Uterus (tissue), 4 donors: ENCODE measurements around the gene EIF4H. TPM values are rescaled to one million over a fixed set of nuclear protein-coding genes. Genes with fewer than 3 reads are reported as not detected.

Experiments
- DNase-seq, 2 donors: peaks; one replicate each; pipeline ENCODE4 v3.0.0-alpha.2; 2019 to 2020
- H3K27ac ChIP-seq, 2 donors: fragments of 200-600 bp; sonication (generic); 1 replicate in 1 of 2; 2 replicates in 1 of 2; pipeline ENCODE4 v1.5.1; 2016 to 2018
- H3K27me3 ChIP-seq, 2 donors: fragments of 200-600 bp; sonication (generic); one replicate each; pipeline ENCODE4 v1.5.1; 2018 to 2019; ENCODE audit warnings: control low read depth in 1 of 2
- H3K36me3 ChIP-seq, 2 donors: fragments of 200-600 bp; sonication (generic); one replicate each; pipeline ENCODE4 v1.5.1; 2019; ENCODE audit warnings: control low read depth in 1 of 2
- H3K4me1 ChIP-seq, 2 donors: fragments of 200-600 bp; sonication (generic); one replicate each; pipeline ENCODE4 v1.5.1; 2018 to 2019; ENCODE audit warnings: control low read depth in 1 of 2
- H3K4me3 ChIP-seq, 2 donors: fragments of 200-600 bp; sonication (generic); 1 replicate in 1 of 2; 2 replicates in 1 of 2; pipeline ENCODE4 v1.5.1; 2018 to 2019; ENCODE audit warnings: mild to moderate bottlenecking in 1 of 2
- H3K9me3 ChIP-seq, 2 donors: fragments of 200-600 bp; sonication (generic); one replicate each; pipeline ENCODE4 v1.5.1; 2019; ENCODE audit warnings: control low read depth in 1 of 2
- POLR2A ChIP-seq, 2 donors: fragments of 450-650 bp; IDR thresholded peaks; one replicate each; pipeline ENCODE4 v1.6.1; 2016; ENCODE audit warnings: antibody characterized with exemption in 2 of 2, mild to moderate bottlenecking in 1 of 2, moderate library complexity in 1 of 2
- intact Hi-C: fragments of 100-400 bp; cut with DNase I; formaldehyde crosslinking; loops from one replicate; pipeline ENCODE4 v1.15.1; 2023; ENCODE audit warnings: low total_unique reads
- total RNA-seq, 4 donors: library from RNA; depleted of rRNA in 3 of 4; stranded (reverse); fragments of >200 nt in 3 of 4; gene quantifications; one replicate each; pipeline versions ENCODE4 v1.1.0 to v1.2.4, GENCODE V29; 2014 to 2023
- TF ChIP-seq, protein P1 (sequence below), 4 experiments: fragments of 200-600 bp in 2 of 4; fragments of 450-650 bp in 2 of 4; sonication (generic) in 2 of 4; IDR thresholded peaks; one replicate each; pipeline ENCODE4 v1.5.1; 2016 to 2019; ENCODE audit warnings: antibody characterized with exemption in 4 of 4, mild to moderate bottlenecking in 2 of 4, moderate library complexity in 1 of 4
- donor health status: DM: yes; HTN: yes; CAD: no.

The EIF4H gene
- total RNA-seq, 4 donors from 2014 or later: 122 to 257 (median 193) TPM

DNA sequence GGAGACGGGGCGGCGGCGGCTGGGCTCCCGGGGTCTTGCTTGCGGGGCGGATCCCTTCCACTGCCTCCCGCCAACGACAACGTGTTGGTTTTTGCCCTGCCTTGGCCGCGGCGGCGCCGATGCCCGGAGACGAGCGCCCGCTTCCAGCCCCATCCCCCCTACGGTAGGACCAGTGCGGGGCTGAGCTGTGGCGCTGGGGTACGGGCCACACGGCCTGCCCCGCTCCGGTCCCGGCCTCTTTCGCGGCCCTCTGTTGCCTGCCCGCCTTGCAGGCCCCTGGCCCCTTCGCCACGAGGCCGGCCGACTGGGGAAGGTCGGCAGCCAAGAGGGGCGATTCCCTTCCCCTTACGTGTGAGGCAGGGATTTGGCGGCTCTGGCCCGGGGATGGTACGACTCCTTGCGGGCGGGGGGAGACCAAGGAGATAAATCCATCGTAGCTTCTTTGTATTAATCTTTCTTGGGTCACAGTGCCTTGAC, 488 bp downstream of the EIF4H start:
- Histone ChIP-seq H3K27me3 (no peaks in the 10 kb centered on the region), H3K9me3 (no peaks in the 10 kb centered on the region), H3K4me3 (peak overlapping the region; percentile 55 to 60), H3K4me1 (peaks cover 0 to 5% of the 10 kb centered on the region in 2 donors), H3K36me3 (no peaks in the 10 kb centered on the region), H3K27ac (peak overlapping the region; percentile 85 to 92)
- DNase-seq: peak; percentile 29 to 43
- TF ChIP-seq POLR2A (IDR thresholded peaks at IDR 0.05): no peak
- TF ChIP-seq, protein P1, sequence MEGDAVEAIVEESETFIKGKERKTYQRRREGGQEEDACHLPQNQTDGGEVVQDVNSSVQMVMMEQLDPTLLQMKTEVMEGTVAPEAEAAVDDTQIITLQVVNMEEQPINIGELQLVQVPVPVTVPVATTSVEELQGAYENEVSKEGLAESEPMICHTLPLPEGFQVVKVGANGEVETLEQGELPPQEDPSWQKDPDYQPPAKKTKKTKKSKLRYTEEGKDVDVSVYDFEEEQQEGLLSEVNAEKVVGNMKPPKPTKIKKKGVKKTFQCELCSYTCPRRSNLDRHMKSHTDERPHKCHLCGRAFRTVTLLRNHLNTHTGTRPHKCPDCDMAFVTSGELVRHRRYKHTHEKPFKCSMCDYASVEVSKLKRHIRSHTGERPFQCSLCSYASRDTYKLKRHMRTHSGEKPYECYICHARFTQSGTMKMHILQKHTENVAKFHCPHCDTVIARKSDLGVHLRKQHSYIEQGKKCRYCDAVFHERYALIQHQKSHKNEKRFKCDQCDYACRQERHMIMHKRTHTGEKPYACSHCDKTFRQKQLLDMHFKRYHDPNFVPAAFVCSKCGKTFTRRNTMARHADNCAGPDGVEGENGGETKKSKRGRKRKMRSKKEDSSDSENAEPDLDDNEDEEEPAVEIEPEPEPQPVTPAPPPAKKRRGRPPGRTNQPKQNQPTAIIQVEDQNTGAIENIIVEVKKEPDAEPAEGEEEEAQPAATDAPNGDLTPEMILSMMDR (IDR thresholded peaks at IDR 0.05): no peak
- intact Hi-C loops: no loop called here

DNA sequence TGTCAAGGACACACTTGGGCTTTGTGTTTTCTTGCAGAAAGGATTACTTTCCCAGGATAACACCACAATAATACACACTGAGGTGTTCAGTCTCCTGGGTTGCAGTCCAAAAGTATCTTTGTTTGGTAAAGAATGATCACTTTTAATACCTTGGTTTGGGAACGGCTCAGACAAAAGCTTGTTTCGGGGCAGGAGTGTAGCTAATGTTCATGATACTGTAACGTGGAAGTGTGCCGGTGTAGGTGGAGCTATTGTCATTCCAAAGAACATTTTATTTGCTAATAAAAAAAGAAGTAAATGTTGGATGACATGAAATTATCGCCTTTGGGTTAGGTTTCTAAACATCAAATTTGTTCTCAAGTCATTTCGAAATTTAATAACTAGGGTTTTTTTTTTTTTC, 1.2 kb downstream of the EIF4H start:
- intact Hi-C loops: no loop called here
- Histone ChIP-seq H3K9me3 (no peaks in the 10 kb centered on the region), H3K36me3 (no peaks in the 10 kb centered on the region), H3K27me3 (no peaks in the 10 kb centered on the region), H3K4me1 (peaks cover 0 to 5% of the 10 kb centered on the region in 2 donors), H3K4me3 (peak overlapping the region; percentile 55 to 60), H3K27ac (peak overlapping the region in 1 of 2 donors; percentile 92)
- DNase-seq: no peak
- TF ChIP-seq, protein P1 (IDR thresholded peaks at IDR 0.05): no peak
- no peak for TF ChIP-seq POLR2A (IDR thresholded peaks at IDR 0.05)

DNA sequence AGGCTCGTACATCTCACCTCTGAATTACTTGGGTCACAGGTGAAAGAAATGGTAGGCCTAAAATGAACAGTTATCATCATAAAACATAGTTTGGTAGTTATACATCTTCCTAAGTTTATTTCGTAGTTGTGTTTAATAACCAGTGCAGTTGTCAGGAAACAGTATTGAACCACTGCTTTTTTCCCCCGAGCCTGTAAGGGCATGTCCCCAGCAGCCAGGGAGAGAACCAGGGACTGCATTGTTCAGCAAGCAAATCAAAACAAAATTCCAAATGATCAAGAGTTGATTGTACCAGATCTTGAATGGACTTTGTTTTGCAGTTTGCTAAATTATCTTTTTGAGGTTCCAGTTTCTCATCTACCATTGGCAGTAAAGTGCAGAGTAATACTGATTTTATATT, 2.4 kb downstream of the EIF4H start:
- no peak for DNase-seq
- Histone ChIP-seq H3K27me3 (no peaks in the 10 kb centered on the region), H3K4me1 (peaks cover 5 to 10% of the 10 kb centered on the region in 2 donors), H3K27ac (no peak overlapping the region), H3K9me3 (no peaks in the 10 kb centered on the region), H3K36me3 (no peaks in the 10 kb centered on the region), H3K4me3 (no peak overlapping the region)
- TF ChIP-seq, protein P1 (IDR thresholded peaks at IDR 0.05): no peak
- no peak for TF ChIP-seq POLR2A (IDR thresholded peaks at IDR 0.05)
- intact Hi-C loops: no loop called here

DNA sequence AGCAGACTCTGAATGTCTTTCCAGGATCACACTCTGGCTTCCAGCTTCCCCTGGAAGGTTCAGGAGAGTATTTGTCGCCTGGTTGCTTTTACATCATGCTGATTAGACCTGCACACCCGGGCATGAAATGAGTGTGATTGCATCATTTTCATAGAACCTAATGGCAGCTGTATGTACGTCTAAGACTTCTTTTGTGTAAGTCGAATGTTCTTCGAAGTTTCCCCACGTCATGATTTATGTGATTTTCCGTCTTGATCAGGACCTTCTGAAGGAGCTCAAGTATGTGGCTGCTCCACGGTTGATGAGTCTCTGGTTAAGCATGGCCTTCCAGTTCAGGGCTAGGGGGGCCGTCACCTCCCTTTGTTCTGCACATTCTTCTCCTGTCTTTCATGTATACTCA, 4.5 kb downstream of the EIF4H start:
- Histone ChIP-seq H3K4me3 (no peak overlapping the region), H3K9me3 (no peaks in the 10 kb centered on the region), H3K36me3 (no peaks in the 10 kb centered on the region), H3K27ac (no peak overlapping the region), H3K4me1 (peaks cover 5 to 11% of the 10 kb centered on the region in 2 donors), H3K27me3 (no peaks in the 10 kb centered on the region)
- DNase-seq: no peak
- intact Hi-C loops: no loop called here
- TF ChIP-seq, protein P1 (IDR thresholded peaks at IDR 0.05): no peak
- no peak for TF ChIP-seq POLR2A (IDR thresholded peaks at IDR 0.05)

DNA sequence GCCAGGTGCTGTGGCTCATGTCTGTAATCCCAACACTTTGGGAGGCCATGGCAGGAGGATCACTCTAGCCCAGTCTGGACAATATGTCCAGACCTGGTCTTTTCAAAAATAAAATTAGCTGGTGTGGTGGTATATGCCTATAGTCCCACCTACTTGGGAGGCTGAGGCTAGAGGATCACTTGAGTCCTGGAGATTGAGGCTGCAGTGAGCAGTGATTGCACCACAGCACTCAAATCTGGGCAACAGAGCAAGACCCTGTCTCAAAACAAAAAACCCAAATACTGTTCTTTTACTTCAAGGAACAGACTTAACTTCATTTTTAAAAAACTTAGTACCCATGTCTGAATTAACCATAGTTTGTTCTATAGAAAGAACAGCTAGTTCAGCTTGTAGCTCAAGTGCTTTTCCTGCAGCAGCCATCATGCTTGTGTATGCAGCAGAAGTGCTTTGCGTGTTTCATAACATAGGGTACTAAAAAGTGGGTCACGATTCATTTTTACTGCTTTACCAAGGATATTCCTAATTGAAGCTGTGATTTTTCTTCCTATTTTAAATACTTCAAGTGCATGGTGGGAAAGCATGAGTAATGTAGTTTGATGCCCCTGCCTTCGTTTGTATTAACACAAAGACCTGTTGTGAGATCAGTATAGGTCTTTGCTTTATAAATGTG, 5.9 kb downstream of the EIF4H start:
- Histone ChIP-seq H3K4me1 (peaks cover 7 to 17% of the 10 kb centered on the region in 2 donors), H3K9me3 (no peaks in the 10 kb centered on the region), H3K27ac (no peak overlapping the region), H3K36me3 (no peaks in the 10 kb centered on the region), H3K27me3 (no peaks in the 10 kb centered on the region), H3K4me3 (no peak overlapping the region)
- intact Hi-C loops: no loop called here
- no peak for TF ChIP-seq POLR2A (IDR thresholded peaks at IDR 0.05)
- TF ChIP-seq, protein P1 (IDR thresholded peaks at IDR 0.05): no peak
- no peak for DNase-seq
